ENCODE data around the gene PIGC.

Gene PIGC

DNA sequence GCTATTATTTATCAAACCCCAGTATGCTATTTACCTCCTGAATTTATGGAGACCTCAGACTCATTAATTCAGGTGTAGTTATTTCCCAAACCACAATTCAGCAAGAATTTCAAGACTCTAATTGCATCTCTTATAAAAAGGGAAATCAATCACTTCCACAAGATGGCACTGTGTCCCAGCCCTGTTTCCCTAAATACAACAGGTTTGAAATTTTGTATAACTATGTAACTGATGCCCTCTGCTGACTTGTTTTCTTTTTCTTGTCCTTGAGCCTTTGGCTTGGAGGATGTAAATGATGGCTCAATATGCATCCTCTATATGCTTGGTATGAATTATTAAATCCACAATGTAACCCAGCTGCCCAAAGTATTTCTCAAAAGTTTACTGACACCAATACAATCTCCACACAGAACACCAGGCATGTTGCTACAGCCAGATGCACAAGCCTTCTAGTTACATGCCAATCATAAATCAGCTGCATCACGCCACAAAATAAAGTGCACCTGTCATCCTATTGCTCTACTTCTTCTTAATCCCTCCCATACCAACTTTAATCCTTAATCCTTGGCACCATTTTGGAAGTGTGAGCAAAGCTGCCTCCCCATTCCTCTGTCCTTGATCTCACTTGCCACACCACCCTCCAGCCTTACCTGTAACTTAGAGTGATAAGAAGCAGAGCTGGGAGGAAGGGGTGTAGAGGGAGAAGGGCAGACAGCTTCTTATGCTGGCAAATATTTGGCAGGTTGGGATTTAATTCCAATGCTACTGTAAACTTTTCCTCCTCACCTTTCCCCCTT lies 14.3 kb downstream of the PIGC start:
- DNase-seq: peak; percentile 54

DNA sequence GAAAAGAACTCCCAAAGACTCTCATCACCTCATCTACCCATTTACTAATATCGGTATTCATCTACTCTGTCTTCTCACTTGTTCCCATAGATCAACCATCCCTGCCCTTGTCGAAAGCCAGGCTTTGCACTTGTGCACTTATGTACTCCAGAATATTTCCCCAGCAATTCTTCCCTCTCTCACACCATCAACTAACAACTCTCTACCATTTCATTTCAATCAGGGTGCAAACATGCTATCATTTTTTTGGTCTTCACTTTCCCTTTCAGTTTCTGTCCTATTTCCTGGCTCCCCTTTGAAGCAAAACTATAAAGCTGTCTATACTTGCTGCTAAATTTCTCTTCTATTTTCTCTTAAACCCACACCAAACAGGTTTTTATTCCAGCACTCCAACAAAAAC lies 16.7 kb downstream of the PIGC start:
- DNase-seq: no peak

DNA sequence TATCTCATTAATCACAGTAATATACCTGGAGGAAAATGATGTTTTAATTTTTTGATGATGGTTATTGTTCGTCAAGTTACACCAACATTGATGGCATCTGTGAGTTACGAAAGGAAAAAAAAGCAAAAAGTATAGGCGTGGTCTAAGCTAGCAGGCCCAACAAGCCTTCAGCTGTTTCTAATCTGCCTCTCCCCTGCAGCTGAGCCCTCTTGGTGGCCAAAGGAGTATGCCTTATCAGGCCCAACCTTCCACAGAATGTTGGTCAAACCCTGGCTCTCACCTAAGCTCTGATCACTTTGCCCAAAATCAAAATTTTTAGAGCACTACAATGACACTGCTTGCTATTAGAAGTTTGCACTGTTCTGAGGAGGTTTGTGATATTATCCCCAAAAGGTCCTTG lies 18.5 kb downstream of the PIGC start:
- no peak for DNase-seq

DNA sequence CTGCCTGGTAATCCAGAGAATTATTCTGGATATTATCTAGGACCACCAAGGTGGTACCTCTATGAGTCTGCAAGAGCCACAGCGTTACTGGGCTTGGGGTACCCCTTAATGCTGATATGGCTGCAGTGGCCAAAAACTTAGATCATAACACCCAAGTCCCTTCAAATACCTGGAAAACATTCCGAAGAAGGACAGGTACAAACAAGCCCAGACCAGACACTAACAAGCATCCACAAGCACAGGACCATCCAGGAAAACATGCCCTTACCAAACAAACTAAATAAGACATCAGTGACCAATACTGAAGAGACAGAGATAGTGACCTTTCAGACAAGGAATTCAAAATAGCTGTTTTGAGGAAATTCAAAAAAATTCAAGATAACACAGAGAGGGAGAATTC lies 20.5 kb downstream of the PIGC start:
- no peak for DNase-seq

DNA sequence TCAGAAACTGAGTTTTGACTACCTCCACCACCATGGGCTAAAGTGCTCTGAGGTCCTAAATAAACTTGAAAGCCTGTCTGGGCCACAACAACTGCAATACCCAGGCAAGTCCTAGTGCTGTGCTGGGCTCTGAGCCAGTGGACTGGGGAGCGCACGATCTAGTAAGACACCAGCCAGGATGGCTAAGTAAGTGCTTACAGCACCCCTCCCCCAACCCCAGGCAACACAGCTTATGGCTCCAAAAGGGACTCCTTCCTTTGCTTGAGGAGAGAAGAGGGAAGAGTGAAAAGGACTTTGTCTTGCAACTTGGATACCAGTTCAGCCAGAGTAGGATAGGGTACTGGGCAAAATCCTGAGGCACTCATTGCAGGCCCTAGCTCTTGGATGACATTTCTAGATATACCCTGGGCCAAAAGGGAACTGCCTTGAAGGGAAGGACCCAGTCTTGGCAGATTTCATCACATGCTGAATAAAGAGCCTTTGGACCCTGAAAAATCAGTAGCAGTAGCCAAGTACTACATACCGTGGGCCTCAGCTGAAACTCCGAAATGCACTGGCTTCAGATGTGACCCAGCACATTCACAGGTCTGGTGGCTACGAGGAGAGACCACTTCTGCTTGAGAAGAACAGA lies 21.8 kb downstream of the PIGC start:
- no peak for DNase-seq

DNA sequence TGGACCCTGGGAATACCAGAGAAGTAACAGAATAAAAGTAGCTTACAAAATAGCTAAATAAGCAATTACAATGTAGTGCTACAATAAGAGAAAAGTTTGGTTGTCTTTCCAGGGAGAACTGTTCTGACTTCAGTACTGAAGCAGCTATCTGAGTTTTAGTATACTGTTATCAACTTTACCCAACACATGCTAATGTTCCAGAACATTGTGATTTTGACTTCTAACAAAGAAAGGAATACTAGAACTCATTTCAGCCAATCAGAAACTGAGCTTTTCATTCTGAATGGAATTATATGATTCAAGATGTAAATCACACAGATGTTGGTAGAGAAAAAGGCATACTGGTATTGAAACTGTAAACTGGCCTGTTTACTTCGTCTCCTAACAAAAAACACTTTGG lies 23.5 kb downstream of the PIGC start, which contains the start of gene C1orf105:
Gene C1orf105, plus strand, starts transcription at position 301 of the 400 bp plus-strand sequence. CDS start 201 bp downstream, outside the sequence.
- no peak for DNase-seq

DNA sequence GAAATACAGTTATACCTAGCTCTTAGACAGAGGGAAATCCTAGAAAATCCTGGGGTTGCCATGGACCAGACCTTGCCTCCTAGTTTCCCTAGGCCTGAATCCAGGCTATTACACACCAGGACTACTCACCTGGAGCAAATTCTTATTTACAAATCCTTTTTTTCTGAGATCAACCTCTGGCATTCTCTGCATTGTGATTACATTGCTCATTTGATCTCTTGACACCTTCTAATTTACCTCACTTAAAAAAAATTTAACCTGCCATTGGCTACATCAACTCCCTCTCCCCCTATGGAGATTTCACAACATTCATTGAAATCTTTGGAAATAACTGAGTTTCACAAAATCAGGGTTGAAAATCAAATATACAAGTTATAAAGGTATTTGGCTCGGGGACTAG lies 26.3 kb downstream of the PIGC start:
- no peak for DNase-seq

DNA sequence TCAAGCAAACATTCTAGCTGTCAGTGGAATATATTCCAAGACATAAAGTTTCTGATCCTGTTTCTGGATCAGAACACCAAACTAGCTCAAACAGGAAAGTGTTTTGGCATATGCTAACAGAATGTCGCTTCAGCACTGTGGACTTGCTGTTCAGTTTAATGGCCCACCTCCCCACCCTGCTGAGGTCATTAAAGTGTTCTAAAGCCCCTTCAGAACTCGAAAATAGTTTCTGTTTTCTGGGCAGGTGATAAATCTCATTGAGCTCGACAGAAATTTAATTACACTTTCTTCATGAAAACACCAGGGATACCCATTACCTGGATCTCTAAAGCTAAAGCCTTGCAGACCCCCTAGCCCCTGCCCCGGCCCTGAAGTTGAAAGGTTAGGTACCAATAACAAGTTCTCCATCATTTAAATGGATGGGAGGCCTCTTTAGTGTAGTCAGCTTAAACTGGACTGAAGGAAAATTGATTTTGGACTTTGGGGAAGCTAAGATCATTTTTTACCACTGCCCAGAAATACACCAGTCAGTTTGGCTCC lies 27.3 kb downstream of the PIGC start:
- no peak for DNase-seq

DNA sequence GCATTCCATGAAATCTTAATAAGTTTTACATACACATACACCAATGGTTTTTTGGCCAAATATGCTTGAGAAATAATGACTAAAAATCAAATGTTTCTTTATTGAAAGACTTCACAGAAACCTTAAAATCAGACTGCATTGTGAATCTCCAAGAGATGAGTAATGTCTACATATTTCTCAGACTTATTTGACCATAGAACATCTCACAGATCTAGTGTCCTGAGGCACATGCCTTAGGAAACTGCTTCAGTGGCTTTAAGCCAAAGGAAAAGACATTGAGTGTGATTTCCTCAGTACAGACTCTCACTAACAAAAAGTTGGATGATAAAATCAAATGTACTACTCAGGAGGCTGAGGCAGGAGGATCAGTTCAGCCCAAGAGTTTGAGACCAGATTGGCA lies 29.5 kb downstream of the PIGC start:
- no peak for DNase-seq

DNA sequence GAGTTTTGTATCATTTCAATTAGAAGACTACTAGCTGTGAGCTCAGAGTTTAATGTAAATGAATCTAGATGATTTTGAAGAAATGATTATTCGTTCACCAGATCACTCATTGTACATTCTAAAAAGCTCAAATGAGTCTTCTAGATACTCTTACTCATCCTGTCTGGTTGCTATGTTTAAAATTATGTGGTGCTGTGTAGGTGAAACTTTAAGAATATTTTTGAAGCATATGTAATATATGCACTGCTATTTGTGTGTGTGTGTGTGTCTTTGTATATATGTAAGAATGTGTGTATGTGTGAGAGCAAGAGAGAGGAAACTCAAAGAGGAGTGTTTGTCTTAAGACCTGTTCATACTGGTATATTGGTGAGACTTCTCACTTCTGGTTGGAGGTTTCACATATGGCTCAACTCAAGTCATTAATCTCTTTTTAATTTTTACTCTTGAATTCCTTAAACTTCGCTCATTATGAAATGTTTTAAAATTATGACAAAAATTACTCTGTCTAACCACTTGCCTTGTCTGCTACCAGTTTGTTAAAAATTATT lies 32.0 kb downstream of the PIGC start:
- DNase-seq: no peak

DNA sequence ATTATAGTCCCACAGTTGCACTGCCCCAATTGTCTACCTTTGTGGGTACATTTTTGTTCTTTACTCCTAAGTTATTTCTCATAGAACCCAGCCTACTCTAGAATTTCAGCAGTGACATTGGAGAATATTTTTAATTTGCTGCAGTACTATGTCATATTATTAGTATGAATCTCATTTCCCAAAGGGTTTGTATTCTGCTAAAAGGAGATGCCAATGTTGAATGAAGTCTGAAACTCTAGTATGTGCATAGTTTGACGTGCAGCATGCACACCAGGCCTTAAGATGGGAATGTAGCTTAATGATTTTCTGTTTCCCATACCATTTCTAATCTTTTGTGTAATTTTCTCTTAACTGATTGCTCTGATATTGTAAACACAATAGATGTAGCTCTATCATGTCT lies 33.8 kb downstream of the PIGC start:
- DNase-seq: no peak

DNA sequence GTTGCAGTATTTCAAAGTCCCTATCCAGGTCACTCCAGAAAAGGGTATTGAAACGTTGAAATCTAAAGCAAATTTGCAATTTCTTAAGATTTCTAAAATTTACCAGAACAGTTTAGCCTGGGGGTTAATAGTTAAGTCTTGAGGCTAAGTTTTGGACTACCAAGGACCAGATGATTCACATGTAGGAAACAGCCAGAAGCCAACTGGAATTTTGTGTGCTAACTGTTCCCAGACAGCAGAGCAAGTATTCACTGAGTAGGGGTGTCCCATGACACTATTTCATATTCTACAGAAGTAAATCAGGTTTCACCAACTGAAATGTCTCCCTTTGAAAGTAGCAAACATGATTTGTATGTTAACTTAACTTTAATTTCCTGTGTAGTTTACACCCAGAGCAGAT lies 34.9 kb downstream of the PIGC start:
- no peak for DNase-seq

DNA sequence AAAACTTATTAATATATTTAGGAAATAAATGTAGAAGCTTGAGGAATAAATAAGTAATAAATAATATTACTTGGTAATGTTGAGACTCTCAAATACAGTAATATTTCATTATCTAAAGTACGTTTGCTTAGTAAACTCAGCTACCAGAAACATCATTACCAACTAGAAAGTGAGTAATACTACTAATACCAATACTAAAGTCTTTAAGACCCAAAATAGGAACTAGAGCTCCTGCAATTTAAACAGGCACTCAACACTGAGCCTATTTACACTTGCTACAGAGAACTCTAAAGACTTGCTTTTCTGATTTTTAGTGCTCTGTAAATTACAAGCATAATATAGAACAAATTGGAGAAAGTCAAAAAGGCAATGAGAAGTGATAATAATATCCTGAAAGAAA lies 36.9 kb downstream of the PIGC start:
- DNase-seq: no peak

DNA sequence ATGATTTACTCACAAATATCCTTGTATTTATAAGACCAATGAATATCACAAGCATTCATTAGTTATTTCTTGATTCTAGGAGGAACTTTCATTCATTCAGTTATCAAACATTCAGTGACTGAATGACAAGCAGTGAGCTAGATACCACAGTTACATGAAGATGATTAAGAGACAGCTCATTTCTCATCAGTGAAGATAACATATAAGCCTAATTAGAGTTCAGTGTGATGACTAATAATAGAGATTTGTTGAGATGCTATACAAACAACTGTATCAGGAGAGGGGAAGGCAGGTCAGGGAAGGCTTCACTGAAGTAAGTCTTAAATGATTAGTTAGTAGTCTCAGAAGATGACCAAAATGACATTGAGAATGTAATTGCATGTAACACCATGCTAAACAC lies 38.0 kb downstream of the PIGC start:
- DNase-seq: no peak

DNA sequence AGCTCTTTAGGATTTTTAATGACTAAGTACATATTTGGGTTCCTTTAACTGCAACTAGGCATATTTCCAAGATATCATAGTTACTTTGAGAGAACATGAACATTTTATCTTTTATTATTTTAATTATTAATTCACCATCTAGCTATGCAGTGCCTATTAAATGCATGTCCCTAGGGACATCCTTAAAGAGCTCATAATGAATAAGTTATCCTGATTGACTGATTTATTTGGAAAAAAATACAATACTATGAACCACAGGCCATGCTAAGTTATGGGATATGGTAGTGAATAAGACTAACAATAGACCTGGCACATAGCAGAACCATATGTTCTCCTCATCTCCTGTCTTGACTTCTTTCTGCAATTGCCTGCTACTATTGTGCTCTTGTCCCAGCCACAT lies 39.7 kb downstream of the PIGC start:
- no peak for DNase-seq

DNA sequence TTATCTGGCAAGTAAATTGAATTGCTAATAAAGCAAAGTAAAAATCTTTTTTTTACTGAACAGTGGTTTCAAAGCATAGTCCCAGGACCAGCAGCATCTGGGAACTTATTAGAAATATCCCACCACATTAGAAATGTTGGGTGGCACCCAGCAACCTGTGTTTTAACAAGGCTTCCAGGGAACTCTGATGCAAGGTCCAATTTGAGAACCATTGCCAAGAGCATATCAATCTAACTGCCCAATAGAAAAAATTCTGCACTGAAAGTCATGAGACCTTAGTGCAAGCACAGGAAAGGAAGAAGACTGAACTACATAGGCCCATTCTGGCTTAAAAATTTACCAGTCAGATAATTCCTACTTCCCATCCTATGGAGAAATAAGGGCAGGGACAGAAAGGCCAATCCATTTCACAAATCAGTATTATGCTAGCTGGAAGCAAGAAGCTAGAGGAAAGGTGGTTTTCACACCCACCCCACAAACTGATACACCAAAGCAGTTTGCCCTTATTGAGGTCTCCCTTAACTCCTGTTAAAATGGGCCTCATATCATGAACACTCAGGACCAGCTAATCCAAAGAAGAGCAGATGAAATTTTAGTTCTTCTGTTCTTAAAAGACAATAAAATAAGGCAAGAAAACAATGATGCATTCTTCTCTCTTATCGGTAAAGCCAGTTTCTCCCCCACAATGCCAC lies 40.8 kb downstream of the PIGC start:
- DNase-seq: no peak

DNA sequence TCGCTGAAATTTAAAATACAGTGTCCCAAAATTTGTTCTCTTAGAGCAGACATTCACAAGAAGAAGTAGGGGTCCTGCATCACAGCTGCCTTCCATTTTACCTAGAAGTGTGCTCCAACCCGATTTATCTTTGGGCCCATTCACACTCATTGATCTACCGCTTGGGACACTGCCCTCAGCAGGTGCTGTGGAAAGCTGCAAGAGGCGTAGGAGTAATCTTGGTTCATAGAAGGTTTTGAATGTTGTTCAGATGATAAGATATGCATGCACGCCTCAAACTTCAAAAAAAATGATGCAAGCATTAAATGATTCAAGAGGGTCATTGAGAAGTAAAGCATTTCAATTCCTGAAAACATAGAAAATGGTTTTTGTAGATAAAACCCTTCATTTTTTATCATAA lies 42.0 kb downstream of the PIGC start:
- DNase-seq: no peak

DNA sequence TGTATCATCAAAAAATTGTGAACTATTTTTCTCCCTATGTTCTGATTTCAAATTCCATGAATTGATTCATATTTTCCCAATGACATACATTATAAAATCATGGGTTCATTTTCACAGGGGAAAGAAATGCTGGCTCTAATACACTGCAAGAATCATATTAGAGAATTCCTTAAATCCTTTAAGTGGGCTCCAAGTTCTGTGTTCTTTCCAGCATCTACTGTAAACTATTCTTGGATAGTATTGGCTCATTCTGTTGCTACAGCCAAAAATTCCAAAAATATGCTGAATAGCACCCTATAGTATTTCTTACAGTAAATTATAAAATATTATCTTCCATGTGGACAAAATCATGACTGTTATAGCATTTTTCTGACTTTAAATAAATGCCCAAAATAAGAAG lies 42.4 kb downstream of the PIGC start:
- DNase-seq: no peak

DNA sequence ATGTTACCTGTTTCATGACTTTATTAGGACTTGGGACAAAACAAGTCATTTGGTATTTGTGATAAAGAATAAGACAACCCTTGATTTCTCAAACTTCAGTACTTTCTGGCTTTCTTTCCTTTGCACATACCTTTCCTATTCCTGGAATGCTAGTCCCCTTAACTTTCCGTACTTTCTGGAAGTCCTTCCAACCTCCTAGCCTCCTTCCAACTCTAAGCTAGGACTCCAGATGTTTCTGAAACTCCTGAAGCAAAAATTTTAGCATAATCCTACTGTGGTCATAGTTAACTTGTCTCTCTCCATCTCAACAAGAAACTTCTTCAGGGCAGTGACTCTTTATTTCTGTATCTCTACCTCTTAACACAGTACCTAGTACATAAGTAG lies 43.2 kb downstream of the PIGC start:
- no peak for DNase-seq

DNA sequence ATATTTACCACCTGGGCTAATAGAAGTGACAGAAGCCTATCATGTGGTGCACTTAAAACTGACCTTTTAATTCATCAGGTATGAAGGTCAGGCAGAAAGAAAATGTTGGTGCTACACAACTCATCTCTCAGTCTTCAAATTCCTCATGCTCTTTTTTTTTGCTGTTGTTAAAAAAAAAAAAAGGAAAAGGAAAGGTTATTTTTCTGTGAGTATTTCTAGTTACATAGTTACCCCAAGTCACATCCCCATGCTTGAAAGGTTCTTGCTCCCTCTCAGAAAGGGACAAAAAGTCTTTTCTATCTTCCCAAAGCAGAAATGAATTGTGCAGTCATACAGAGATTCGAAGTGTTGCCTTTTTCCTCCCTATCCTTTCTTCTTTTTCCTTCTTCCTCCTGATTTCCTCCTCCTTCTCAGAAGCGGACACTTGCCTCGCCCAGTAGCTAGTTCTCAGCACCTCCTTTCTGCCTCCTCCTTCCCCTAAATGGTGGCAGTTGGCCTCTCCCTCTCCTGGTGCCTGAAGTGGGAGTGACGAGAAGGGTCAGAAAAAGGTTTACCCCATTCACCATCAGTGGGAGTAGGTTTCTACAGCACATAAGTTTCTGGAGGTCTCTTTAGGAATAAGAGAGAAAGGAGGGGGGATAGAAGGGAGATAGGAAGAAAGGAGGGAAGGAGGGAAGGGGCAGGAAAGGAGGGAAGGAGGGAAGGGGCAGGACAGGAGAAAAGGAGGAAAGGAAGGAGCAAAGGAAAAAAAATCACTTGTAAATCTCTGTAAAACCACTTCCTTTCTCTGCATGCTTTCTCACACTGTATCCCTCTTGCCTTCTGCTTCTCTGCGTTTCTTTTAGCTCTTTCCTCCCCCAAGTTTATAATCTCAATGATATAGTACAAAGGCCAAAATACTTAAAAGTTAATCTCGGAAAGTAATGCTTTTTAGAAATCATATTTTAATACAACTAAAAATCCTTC lies 43.8 kb downstream of the PIGC start:
- DNase-seq: no peak

DNA sequence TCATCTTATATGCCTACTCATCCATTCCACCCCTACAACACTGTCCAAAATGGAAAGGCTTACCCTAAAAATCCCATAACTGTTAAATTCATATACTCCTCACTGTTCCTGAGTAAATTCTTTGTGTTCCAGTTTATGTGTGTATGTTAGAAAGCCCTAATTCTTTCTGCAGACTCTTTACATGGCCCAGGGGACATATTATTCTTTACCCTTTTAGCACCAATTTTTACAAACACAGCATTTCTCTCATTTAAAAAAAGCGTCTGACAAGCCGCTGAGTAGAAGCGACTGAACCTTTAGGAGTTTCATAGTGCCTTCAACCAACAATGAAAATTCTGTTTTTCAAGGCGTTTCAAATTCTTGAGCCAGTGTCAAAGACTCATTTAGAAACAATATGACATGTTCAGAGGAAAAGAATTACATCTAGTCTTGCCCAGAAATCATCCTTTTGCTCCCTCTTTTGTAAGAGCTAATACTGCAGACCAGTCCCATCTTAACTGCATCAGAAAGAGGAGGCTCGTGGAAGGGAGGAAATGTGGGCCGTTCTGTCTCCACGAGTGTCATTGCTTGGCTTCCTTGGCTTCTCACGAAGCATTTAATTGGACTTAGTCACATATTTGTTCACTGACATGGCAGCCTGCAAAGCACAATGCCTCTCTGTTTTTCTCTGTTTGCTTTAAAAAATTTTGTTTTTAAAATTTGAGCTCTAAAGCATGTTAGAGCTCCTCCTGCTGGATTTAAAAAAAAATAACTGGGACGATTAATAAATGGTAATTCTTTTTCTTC lies 44.7 kb downstream of the PIGC start:
- peak; percentile 38 for DNase-seq

Measured in central memory CD4-positive, alpha-beta T cell (primary cell).